Smooth muscle cell (in vitro differentiated cells): Measurements from ENCODE around the gene SF3A1. TPM values are rescaled to one million over a fixed set of nuclear protein-coding genes. Genes with fewer than 3 reads are reported as not detected.
A peak's percentile ranks its signal among the peaks of the same experiment; 100 is the strongest.

Experiments used
- DNase-seq: peaks from one replicate; lab custom pipeline; 2025; ENCODE audit not compliant: unreplicated experiment; lab: John Stamatoyannopoulos, UW
- H2AFZ ChIP-seq: fragments of 200-600 bp; sonication (generic); 2 replicates; pipeline ENCODE4 v1.6.0; 2016; ENCODE audit warnings: antibody characterized with exemption, low read depth, mild to moderate bottlenecking
- H3F3A ChIP-seq: fragments of 200-600 bp; sonication (generic); 2 replicates; pipeline ENCODE4 v1.6.0; 2017; ENCODE audit warnings: antibody characterized with exemption, low read depth
- H3K27ac ChIP-seq: fragments of 200-600 bp; sonication (generic); 2 replicates; pipeline ENCODE4 v1.5.1; 2016; ENCODE audit warnings: low read depth, mild to moderate bottlenecking
- H3K27me3 ChIP-seq: fragments of 200-600 bp; sonication (generic); 2 replicates; pipeline ENCODE4 v1.6.1; 2016; ENCODE audit warnings: low read depth, mild to moderate bottlenecking
- H3K36me3 ChIP-seq: fragments of 200-600 bp; sonication (generic); 2 replicates; pipeline ENCODE4 v1.5.1; 2016; ENCODE audit warnings: low read depth
- H3K4me1 ChIP-seq: fragments of 200-600 bp; sonication (generic); 2 replicates; pipeline ENCODE4 v1.5.1; 2016; ENCODE audit warnings: low read depth
- H3K4me2 ChIP-seq: fragments of 200-600 bp; sonication (generic); 2 replicates; pipeline ENCODE4 v1.6.0; 2016; ENCODE audit warnings: mild to moderate bottlenecking
- H3K4me3 ChIP-seq: fragments of 200-600 bp; sonication (generic); 2 replicates; pipeline ENCODE4 v1.5.1; 2016; ENCODE audit warnings: mild to moderate bottlenecking
- H3K79me2 ChIP-seq: fragments of 200-600 bp; sonication (generic); 2 replicates; pipeline ENCODE4 v1.6.0; 2016; ENCODE audit warnings: low read depth, mild to moderate bottlenecking
- H3K9ac ChIP-seq: fragments of 200-600 bp; sonication (generic); 2 replicates; pipeline ENCODE4 v1.6.0; 2016; ENCODE audit warnings: low read depth
- H3K9me3 ChIP-seq: fragments of 200-600 bp; sonication (generic); replicated peaks from 2 replicates; pipeline ENCODE4 v1.5.1; 2016; ENCODE audit warnings: low read depth
- H4K20me1 ChIP-seq: fragments of 200-600 bp; sonication (generic); 2 replicates; pipeline ENCODE4 v1.6.0; 2016; ENCODE audit warnings: low read depth
- WGBS: methylation state at CpG from one replicate; pipeline ENCODE4 v1.1.7; 2016; ENCODE audit warnings: low lambda C conversion rate; 5-methylcytosine and 5-hydroxymethylcytosine counted together
- polyA plus RNA-seq: library from polyadenylated mRNA; unstranded; fragments of >200 nt; fragmentation: Nextera tagmentation; extraction: Ambion mirVana; gene quantifications from 2 replicates; pipeline ENCODE4 v1.2.1, GENCODE V29; 2016
- total RNA-seq: library from RNA; depleted of rRNA; stranded (reverse); fragments of >200 nt; gene quantifications from 2 replicates; pipeline ENCODE4 v1.2.3, GENCODE V29; 2014
- TF ChIP-seq, protein P1 (sequence below): fragments of 200-600 bp; sonication (generic); IDR thresholded peaks from 2 replicates; pipeline ENCODE4 v1.5.1; 2017; ENCODE audit warnings: borderline replicate concordance, mild to moderate bottlenecking, antibody characterized with exemption; ENCODE audit not compliant: insufficient read depth, poor library complexity, severe bottlenecking

Gene SF3A1
- total and polyA plus RNA-seq, 2 experiments from 2014 or later, result 55.0 to 86.7 TPM

DNA sequence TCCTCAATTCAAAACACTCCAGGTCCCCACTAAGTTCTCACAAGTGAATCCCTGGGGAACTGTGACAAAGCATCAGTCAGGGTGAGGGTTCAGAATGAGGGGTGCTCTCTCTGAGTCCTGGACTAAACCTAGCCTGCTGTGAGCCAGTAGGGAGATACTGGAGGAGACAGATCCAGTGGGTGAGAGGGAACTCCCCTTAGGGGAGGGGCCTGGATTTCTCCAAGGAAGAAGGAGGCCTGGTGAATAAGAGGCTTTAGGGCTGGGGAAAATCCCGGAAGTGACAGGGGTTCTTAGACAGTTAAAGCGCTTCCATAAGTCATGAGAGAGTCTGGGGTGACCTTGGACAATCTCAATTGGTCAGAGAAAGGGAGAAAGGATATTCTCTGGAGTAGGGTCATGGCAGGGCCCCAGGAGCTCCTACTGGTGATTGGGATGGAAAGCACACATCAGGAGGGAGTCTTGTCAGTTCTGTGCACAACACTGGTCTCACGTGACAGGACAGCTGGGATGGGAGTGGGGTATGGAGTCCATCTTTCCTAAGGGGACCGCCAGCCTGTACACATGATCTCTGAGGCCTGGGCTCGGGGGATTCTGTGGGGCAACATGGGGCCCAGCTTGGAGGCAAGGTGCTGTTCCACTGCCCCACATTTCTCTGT lies 31.5 kb downstream of the SF3A1 start:
- Histone ChIP-seq H3K36me3 (no peaks in the 10 kb centered on the region), H3K9ac (peak overlapping the region; percentile 92), H3K27me3 (no peaks in the 10 kb centered on the region), H4K20me1 (peaks cover 57% of the 10 kb centered on the region), H3K27ac (peak overlapping the region; percentile 89), H3K9me3 (no peaks in the 10 kb centered on the region), H3K4me3 (peak overlapping the region; percentile 82), H3K4me1 (peaks cover 19% of the 10 kb centered on the region), H2AFZ (no peak overlapping the region), H3F3A (peaks cover 17% of the 10 kb centered on the region), H3K4me2 (peak overlapping the region; percentile 92), H3K79me2 (peaks cover 60% of the 10 kb centered on the region)
- TF ChIP-seq, protein P1, sequence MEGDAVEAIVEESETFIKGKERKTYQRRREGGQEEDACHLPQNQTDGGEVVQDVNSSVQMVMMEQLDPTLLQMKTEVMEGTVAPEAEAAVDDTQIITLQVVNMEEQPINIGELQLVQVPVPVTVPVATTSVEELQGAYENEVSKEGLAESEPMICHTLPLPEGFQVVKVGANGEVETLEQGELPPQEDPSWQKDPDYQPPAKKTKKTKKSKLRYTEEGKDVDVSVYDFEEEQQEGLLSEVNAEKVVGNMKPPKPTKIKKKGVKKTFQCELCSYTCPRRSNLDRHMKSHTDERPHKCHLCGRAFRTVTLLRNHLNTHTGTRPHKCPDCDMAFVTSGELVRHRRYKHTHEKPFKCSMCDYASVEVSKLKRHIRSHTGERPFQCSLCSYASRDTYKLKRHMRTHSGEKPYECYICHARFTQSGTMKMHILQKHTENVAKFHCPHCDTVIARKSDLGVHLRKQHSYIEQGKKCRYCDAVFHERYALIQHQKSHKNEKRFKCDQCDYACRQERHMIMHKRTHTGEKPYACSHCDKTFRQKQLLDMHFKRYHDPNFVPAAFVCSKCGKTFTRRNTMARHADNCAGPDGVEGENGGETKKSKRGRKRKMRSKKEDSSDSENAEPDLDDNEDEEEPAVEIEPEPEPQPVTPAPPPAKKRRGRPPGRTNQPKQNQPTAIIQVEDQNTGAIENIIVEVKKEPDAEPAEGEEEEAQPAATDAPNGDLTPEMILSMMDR, result no peak
- 39% methylated on average over 5 of the region's 5 CpGs for WGBS
- DNase-seq, result peak; percentile 56

DNA sequence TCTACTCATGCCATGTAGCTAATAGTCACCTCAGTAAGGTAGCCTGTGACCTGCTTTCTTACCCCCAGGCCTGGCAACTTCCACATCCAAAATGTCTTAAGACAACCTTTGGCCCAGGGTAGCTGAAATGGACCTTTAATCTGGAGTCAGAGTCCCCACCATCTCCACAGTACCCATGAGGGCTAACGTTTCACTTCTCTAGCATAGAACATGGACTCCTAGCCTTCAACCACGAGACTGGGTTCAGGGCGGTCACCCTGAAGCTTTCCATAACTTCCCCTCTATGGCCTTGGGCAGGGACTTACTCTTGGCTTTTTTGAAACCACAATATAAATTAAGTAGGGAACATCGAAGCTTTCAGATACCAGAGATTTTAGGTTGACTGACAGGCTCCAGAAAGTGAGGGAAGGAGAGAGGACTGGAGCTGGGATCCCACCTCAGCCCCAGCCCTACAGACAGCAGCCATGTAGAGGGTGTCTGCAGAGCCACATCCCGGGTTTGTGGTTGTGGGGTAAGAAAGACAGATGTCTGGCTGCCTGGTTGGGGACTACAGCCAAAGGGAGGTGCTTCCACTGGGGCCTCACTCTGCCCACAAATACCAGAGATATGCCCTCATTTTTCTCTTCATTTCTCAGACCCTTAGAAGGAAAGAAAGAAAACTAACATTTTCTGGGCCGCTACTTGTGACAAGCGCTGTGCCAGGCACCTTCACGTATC lies 32.5 kb downstream of the SF3A1 start:
- Histone ChIP-seq H3K79me2 (peaks cover 69% of the 10 kb centered on the region), H3K27me3 (no peaks in the 10 kb centered on the region), H3K36me3 (no peaks in the 10 kb centered on the region), H4K20me1 (peaks cover 68% of the 10 kb centered on the region), H3K4me1 (peaks cover 19% of the 10 kb centered on the region), H3K4me2 (peak overlapping the region; percentile 92), H3F3A (peaks cover 17% of the 10 kb centered on the region), H2AFZ (no peak overlapping the region), H3K4me3 (peak overlapping the region; percentile 82), H3K9me3 (no peaks in the 10 kb centered on the region), H3K27ac (peak overlapping the region; percentile 89), H3K9ac (peak overlapping the region; percentile 77)
- no peak for DNase-seq
- WGBS, result 56% methylated on average over 8 of the region's 8 CpGs
- TF ChIP-seq, protein P1, result no peak

DNA sequence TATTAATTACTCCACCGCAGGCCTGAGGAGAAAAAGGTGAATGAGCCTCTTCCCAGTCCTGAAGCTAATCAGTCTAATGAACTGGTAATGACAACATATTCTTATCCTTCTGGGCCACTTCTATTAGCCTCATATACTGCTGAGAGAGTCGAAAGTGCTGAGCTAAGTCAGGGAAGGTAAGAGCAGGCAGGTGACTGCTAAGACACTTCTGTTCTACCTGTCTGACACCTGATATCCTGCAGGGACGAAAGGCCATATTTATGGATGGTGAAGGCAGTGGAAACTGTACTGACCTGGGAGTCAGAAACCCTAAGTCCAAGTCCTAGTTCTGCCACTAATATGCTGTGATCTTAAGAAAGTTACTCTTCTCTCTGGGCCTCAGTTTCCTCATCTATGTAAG lies 33.4 kb downstream of the SF3A1 start:
- Histone ChIP-seq H3F3A (peaks cover 17% of the 10 kb centered on the region), H3K27me3 (no peaks in the 10 kb centered on the region), H3K79me2 (peaks cover 79% of the 10 kb centered on the region), H3K4me1 (peaks cover 19% of the 10 kb centered on the region), H3K27ac (no peak overlapping the region), H3K9ac (no peak overlapping the region), H3K36me3 (no peaks in the 10 kb centered on the region), H4K20me1 (peaks cover 77% of the 10 kb centered on the region), H3K4me2 (peak overlapping the region; percentile 15), H2AFZ (no peak overlapping the region), H3K9me3 (no peaks in the 10 kb centered on the region), H3K4me3 (no peak overlapping the region)
- 90% methylated on average over 3 of the region's 3 CpGs for WGBS
- TF ChIP-seq, protein P1, result no peak
- DNase-seq, result no peak
